HL-60 (cell line): Measurements from ENCODE around the gene RIN1.

Experiments
- TF ChIP-seq, protein P1 (sequence below): IDR thresholded peaks from one replicate; pipeline ENCODE4 v1.5.1; 2011; ENCODE audit warnings: low read length, control low read depth, inconsistent platforms; ENCODE audit not compliant: insufficient read depth
- TF ChIP-seq, protein P2 (sequence below): IDR thresholded peaks from 2 replicates; pipeline ENCODE4 v1.6.1; 2012; ENCODE audit warnings: low read depth; ENCODE audit not compliant: insufficient replicate concordance

DNA sequence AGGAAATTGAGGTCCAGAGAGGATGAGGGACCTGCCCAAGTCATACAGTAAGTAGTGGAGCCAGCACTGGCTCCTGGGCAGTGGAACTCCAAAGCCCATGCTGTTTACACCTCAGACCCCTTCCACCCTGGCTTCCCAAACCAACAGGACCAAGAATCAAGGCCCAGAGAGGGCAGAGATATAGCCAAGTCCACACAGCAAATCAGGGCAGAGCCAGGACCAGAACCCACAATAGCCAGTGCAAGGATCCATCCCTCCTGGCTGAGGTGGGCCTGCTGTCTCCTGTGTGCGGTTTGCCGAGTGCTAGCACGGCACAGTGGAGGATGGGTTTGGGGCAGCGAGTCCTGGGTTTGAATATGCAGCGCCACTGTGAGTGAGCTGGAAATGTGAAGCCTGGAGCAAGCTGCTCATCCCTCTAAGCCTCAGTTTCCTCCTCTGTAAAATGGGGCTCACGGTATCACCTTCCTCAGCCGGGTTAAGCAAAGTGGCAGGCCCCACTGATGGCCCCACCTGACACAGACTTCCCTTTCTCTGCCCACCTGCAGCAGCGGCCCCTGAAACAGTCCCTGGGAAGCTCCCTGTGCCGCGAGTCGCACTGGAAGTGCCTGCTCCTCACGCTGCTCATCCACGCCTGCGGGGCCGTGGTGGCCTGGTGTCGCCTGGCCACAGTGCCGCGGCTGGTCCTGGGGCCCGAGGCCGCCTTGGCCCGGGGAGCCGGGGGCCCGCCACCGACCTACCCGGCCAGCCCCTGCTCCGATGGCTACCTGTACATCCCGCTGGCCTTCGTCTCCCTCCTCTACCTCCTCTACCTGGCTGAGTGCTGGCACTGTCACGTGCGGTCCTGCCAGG, 42.2 kb downstream of the RIN1 start:
- TF ChIP-seq, protein P1, sequence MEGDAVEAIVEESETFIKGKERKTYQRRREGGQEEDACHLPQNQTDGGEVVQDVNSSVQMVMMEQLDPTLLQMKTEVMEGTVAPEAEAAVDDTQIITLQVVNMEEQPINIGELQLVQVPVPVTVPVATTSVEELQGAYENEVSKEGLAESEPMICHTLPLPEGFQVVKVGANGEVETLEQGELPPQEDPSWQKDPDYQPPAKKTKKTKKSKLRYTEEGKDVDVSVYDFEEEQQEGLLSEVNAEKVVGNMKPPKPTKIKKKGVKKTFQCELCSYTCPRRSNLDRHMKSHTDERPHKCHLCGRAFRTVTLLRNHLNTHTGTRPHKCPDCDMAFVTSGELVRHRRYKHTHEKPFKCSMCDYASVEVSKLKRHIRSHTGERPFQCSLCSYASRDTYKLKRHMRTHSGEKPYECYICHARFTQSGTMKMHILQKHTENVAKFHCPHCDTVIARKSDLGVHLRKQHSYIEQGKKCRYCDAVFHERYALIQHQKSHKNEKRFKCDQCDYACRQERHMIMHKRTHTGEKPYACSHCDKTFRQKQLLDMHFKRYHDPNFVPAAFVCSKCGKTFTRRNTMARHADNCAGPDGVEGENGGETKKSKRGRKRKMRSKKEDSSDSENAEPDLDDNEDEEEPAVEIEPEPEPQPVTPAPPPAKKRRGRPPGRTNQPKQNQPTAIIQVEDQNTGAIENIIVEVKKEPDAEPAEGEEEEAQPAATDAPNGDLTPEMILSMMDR, result no peak
- TF ChIP-seq, protein P2, sequence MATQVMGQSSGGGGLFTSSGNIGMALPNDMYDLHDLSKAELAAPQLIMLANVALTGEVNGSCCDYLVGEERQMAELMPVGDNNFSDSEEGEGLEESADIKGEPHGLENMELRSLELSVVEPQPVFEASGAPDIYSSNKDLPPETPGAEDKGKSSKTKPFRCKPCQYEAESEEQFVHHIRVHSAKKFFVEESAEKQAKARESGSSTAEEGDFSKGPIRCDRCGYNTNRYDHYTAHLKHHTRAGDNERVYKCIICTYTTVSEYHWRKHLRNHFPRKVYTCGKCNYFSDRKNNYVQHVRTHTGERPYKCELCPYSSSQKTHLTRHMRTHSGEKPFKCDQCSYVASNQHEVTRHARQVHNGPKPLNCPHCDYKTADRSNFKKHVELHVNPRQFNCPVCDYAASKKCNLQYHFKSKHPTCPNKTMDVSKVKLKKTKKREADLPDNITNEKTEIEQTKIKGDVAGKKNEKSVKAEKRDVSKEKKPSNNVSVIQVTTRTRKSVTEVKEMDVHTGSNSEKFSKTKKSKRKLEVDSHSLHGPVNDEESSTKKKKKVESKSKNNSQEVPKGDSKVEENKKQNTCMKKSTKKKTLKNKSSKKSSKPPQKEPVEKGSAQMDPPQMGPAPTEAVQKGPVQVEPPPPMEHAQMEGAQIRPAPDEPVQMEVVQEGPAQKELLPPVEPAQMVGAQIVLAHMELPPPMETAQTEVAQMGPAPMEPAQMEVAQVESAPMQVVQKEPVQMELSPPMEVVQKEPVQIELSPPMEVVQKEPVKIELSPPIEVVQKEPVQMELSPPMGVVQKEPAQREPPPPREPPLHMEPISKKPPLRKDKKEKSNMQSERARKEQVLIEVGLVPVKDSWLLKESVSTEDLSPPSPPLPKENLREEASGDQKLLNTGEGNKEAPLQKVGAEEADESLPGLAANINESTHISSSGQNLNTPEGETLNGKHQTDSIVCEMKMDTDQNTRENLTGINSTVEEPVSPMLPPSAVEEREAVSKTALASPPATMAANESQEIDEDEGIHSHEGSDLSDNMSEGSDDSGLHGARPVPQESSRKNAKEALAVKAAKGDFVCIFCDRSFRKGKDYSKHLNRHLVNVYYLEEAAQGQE, result no peak
